ENCODE data around the gene SOX15.

DNA sequence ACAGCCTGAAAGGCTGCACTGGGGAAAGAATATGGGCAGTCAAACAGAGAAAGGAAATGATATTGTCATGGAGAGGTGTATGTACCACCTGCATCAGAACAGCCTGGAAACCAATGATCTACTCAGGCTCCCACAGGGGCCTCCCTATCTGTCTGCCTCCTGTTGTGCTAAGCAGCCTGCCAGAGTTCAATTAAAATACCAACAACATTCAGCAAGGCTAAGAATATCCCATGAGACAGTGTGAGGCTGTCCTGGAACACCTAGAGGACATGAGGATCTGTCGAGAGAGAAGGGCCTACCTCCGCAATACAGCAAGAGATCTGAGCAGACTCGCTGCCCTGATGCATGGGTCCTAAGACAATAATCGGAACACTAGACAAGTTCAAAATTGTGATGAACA, 16.4 kb upstream of the SOX15 start:
- TF ChIP-seq, protein P1, sequence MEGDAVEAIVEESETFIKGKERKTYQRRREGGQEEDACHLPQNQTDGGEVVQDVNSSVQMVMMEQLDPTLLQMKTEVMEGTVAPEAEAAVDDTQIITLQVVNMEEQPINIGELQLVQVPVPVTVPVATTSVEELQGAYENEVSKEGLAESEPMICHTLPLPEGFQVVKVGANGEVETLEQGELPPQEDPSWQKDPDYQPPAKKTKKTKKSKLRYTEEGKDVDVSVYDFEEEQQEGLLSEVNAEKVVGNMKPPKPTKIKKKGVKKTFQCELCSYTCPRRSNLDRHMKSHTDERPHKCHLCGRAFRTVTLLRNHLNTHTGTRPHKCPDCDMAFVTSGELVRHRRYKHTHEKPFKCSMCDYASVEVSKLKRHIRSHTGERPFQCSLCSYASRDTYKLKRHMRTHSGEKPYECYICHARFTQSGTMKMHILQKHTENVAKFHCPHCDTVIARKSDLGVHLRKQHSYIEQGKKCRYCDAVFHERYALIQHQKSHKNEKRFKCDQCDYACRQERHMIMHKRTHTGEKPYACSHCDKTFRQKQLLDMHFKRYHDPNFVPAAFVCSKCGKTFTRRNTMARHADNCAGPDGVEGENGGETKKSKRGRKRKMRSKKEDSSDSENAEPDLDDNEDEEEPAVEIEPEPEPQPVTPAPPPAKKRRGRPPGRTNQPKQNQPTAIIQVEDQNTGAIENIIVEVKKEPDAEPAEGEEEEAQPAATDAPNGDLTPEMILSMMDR (IDR thresholded peaks at IDR 0.05), result no peak
- TF ChIP-seq EP300 (IDR thresholded peaks at IDR 0.05), result no peak

Data from suprapubic skin (tissue), 3 donors.